ENCODE measurements around the gene MAGI2. TPM values are rescaled to one million over a fixed set of nuclear protein-coding genes. Genes with fewer than 3 reads are reported as not detected.

MAGI2 gene
- total RNA-seq, 6 experiments from 2014 or later: 1.2 to 4.0 (median 2.4) TPM

- DNase-seq (no peak), ATAC-seq (no peak)
- Histone ChIP-seq H3K4me1 (no peaks in the 10 kb centered on the region), H3K36me3 (no peaks in the 10 kb centered on the region), H3K9me3 (no peaks in the 10 kb centered on the region), H3K27ac (no peak overlapping the region), H3K4me3 (no peak overlapping the region), H3K27me3 (no peaks in the 10 kb centered on the region)
- TF ChIP-seq POLR2A (IDR thresholded peaks at IDR 0.05): no peak
- TF ChIP-seq, protein P1, sequence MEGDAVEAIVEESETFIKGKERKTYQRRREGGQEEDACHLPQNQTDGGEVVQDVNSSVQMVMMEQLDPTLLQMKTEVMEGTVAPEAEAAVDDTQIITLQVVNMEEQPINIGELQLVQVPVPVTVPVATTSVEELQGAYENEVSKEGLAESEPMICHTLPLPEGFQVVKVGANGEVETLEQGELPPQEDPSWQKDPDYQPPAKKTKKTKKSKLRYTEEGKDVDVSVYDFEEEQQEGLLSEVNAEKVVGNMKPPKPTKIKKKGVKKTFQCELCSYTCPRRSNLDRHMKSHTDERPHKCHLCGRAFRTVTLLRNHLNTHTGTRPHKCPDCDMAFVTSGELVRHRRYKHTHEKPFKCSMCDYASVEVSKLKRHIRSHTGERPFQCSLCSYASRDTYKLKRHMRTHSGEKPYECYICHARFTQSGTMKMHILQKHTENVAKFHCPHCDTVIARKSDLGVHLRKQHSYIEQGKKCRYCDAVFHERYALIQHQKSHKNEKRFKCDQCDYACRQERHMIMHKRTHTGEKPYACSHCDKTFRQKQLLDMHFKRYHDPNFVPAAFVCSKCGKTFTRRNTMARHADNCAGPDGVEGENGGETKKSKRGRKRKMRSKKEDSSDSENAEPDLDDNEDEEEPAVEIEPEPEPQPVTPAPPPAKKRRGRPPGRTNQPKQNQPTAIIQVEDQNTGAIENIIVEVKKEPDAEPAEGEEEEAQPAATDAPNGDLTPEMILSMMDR (IDR thresholded peaks at IDR 0.05): no peak
- 75% methylated on average over 1 of the region's 1 CpG for WGBS (ENCODE audit: insufficient coverage, low coverage, low lambda C conversion rate, missing lambda C conversion rate)
- intact Hi-C loops (cut with DNase I): no loop called here
Measured at GRCh38 chr7:78377532-78377931, 1075.9 kb downstream of the MAGI2 start.

DNA sequence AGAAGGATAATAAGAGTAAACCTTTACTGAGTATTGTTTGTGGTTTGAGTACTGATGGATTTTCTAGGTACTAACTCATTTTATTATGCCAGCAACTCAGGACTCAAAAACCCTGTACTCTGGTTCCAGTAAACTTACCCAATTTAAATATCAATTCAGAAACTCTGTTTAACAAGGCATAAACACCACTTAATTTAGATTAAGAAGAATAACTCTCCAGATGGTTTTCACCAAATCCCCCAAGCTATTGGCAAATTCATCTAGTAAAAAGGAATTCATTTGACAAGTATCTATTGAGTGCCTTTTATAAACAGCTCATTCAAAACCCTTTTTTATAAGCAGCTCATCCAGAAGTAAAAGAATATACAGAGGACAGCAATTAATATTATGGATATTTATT lies 1082.5 kb downstream of the MAGI2 start:
- intact Hi-C loops (cut with DNase I): no loop called here
- H3K27me3 ChIP-seq: no peaks in the 10 kb centered on the region
- no peaks in the 10 kb centered on the region for H3K9me3 ChIP-seq
- DNase-seq: no peak
- H3K4me3 ChIP-seq: no peak overlapping the region
- ATAC-seq: no peak
- TF ChIP-seq, protein P1 (IDR thresholded peaks at IDR 0.05): no peak
- TF ChIP-seq POLR2A (IDR thresholded peaks at IDR 0.05): no peak
- H3K4me1 ChIP-seq: no peaks in the 10 kb centered on the region
- no peaks in the 10 kb centered on the region for H3K36me3 ChIP-seq
- H3K27ac ChIP-seq: no peak overlapping the region

- intact Hi-C loops (cut with DNase I): no loop called here
- no peaks in the 10 kb centered on the region for H3K27me3 ChIP-seq
- H3K9me3 ChIP-seq: no peaks in the 10 kb centered on the region
- H3K4me3 ChIP-seq: no peak overlapping the region
- DNase-seq (no peak), ATAC-seq (no peak)
- no peaks in the 10 kb centered on the region for H3K4me1 ChIP-seq
- WGBS (ENCODE audit: insufficient coverage, low coverage, low lambda C conversion rate, missing lambda C conversion rate): 36% methylated on average over 2 of the region's 2 CpGs
- no peak overlapping the region for H3K27ac ChIP-seq
- TF ChIP-seq, protein P1 (IDR thresholded peaks at IDR 0.05): no peak
- no peak for TF ChIP-seq POLR2A (IDR thresholded peaks at IDR 0.05)
- H3K36me3 ChIP-seq: no peaks in the 10 kb centered on the region
Measured at GRCh38 chr7:78368771-78369170, 1084.7 kb downstream of the MAGI2 start.

- no peaks in the 10 kb centered on the region for H3K4me1 ChIP-seq
- no peaks in the 10 kb centered on the region for H3K27me3 ChIP-seq
- ATAC-seq: no peak
- no peaks in the 10 kb centered on the region for H3K36me3 ChIP-seq
- no peak for DNase-seq
- H3K4me3 ChIP-seq: no peak overlapping the region
- TF ChIP-seq, protein P1 (IDR thresholded peaks at IDR 0.05): no peak
- TF ChIP-seq POLR2A (IDR thresholded peaks at IDR 0.05): no peak
- no peaks in the 10 kb centered on the region for H3K9me3 ChIP-seq
- intact Hi-C loops (cut with DNase I): no loop called here
- no peak overlapping the region for H3K27ac ChIP-seq
- WGBS (ENCODE audit: insufficient coverage, low coverage, low lambda C conversion rate, missing lambda C conversion rate): 74% methylated on average over 5 of the region's 5 CpGs
Measured at GRCh38 chr7:78367280-78367773, 1086.1 kb downstream of the MAGI2 start.

DNA sequence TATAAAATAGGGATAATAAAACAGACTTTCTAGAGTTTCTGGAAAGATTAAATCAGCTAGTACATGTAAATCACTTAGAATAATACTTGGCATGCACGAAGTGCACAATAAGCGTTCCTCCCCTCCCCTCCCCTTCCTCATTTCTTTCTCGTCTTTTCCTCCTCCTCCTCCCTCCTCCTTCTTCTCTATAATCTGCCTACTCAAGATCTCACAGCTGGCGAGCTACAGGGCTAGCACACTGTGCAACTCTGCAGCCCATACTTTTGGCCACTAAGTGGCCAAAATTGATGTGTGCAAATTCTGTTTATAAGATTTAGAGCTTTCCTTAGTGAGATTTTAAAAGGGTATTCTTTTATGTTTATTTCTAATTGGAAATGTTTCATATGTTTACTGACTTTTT lies 1089.6 kb downstream of the MAGI2 start:
- DNase-seq: no peak

More for the DNA sequence above, 1089.6 kb downstream of the MAGI2 start:
- ATAC-seq: no peak
- H3K4me1 ChIP-seq: no peaks in the 10 kb centered on the region
- WGBS (ENCODE audit: insufficient coverage, low coverage, low lambda C conversion rate, missing lambda C conversion rate): 53% methylated on average over 4 of the region's 4 CpGs
- H3K36me3 ChIP-seq: no peaks in the 10 kb centered on the region
- no peak overlapping the region for H3K27ac ChIP-seq
- intact Hi-C loops (cut with DNase I): no loop called here
- no peaks in the 10 kb centered on the region for H3K9me3 ChIP-seq
- H3K4me3 ChIP-seq: no peak overlapping the region
- H3K27me3 ChIP-seq: no peaks in the 10 kb centered on the region
- TF ChIP-seq POLR2A (IDR thresholded peaks at IDR 0.05): no peak
- TF ChIP-seq, protein P1 (IDR thresholded peaks at IDR 0.05): no peak
